ENCODE results near the gene AGPAT3.

The AGPAT3 gene

GRCh38 chr21:43958364-43959158 is 93.5 kb downstream of the AGPAT3 start:
- DNase-seq, result no peak

GRCh38 chr21:43959231-43960116 is 94.5 kb downstream of the AGPAT3 start:
- no peak for DNase-seq

DNA sequence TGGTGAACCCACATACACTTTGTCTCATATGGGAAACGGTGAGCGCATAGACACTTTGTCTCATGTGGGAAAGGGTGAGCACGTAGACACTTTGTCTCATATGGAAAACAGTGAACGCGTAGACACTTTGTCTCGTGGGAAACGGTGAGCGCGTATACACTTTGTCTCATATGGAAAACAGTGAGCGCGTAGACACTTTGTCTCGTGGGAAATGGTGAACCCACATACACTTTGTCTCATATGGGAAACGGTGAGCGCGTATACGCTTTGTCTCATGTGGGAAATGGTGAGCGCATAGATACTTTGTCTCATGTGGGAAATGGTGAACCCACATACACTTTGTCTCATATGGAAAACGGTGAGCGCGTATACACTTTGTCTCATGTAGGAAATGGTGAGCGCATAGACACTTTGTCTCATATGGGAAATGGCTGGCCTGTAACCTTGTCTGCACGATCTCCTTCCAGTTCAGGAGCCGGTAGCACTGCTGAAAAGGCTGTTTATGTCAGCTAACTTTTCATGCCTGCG is 96.4 kb downstream of the AGPAT3 start:
- DNase-seq, result no peak

DNA sequence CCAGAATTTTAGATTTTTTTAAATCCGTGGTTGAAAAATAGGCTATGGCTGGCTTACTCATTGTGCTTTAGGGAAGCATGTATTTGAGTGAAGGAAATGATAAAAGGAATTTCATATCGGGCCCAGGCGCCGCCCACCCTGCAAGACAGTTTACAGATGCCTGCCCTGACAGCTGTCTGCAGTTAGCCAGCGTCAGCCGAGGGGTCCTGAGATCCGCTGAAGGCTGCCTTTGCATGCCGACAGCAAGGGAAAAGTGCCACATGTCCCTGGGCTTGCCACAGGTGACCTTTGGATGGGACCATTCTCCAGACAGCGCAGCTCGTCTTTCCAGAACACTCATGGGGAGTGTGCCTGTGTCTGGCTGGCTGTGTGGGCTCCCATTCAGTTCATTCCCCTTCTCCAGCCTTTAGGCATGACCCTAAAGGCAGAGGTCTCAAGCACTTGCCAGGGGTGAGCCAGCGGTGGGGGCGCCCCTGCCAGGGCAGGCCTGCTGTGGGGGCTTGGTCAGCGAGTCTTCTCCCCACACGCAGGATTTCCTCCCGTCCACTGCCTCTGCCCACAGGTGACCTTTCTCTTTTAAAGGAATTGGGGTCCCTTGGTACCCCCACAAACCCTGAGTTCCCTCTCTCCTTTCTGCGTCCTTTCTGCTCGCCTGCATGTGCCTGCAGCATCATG is 101.0 kb downstream of the AGPAT3 start:
- DNase-seq, result no peak

DNA sequence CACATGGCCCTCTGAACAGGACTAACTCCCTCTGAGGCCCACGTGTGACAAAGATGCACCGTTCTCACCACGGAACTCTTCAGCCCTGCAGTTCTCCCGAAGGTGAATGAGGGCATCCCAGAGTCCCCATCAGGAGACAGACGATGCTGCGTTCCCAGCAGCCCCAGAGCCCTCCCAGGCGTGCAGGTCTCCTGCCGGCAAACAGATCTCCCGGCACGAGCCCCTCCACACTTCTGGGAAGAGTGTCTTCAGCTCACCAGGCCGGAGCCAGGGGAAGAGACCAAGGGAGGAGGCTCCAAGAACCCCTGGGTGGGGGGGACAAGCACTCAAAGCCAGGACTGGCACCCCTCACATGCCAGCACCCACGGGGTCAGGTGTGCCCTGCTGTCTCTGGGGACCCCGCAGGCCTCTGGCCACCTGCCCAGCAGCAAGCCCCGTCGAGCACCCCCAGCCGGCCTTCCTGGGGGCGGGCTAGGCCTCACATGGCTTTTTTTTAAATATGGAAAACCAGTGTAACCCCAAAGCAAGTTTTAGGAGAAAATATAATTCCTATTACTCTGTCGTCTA is 102.0 kb downstream of the AGPAT3 start:
- no peak for DNase-seq

- DNase-seq, result no peak
Measured at GRCh38 chr21:43967981-43968380, 103.0 kb downstream of the AGPAT3 start.

GRCh38 chr21:43968410-43969114 is 103.5 kb downstream of the AGPAT3 start:
- DNase-seq, result no peak

DNA sequence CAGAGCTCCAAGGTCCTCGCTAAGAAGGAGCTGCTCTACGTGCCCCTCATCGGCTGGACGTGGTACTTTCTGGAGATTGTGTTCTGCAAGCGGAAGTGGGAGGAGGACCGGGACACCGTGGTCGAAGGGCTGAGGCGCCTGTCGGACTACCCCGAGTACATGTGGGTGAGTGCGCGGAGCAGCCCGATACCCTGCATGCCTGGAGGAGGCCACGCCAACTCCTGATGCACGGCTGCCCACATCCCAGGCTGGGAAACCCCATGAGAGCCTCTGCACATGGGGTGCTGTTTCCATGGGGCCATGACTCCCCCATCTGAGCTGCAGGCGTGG is 104.1 kb downstream of the AGPAT3 start:
- DNase-seq, result no peak

DNA sequence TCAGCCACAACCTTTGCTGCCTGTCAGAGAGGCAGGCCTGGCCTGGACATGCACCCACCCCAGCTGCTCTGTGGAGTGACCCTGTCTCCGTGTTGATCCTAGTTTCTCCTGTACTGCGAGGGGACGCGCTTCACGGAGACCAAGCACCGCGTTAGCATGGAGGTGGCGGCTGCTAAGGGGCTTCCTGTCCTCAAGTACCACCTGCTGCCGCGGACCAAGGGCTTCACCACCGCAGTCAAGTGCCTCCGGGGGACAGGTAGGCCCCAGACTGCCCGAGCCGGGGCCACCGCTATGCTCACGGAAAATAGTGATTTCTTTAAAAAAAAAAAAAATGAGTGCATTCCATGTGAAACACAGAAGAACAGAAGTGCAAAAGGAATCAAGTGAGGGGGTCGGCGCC is 105.5 kb downstream of the AGPAT3 start:
- DNase-seq, result no peak

DNA sequence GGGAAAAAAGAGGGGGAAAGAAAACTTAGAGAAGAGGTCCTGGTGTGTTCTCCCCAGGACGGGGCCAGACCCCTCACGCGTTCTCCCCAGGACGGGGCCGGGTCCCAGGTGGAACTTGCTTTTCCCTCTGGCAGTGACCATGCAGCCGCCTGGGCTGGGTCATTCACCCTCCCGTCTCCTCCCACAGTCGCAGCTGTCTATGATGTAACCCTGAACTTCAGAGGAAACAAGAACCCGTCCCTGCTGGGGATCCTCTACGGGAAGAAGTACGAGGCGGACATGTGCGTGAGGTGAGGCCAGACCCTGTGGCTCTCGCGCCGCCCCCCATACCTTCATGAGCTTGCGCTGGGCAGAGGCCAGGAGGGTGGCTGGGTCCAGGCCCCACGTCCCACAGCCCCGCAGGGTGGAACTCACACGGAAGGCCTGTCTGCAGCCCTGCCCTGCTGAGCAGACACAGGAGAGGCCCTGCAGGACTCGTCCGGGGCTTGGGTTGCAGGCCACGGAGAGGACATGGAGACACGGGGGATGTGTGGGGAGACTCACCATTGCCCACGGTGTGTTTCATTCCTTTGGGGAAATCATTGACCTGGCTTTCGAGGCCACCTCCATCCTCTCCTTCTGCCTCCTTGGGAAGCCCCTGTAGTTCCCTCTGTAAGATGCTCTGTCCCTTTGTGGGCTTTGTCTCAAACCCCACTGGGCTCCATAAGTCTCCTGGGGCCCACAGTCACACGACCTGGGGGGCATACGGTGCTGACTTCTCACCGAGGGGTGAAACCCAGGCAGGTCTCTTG is 106.4 kb downstream of the AGPAT3 start:
- DNase-seq, result no peak

DNA sequence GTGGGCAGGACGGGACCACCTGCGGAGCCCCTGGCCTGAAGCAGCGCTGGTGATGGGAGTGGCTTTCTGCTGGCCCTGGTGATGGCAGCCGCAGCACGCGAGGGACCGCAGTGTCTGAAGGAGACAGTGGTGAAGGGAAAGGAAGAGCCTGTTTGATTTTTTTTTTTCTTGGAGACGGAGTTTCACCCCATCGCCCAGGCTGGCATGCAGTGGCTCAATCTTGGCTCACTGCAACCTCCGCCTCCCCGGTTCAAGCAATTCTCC is 106.9 kb downstream of the AGPAT3 start:
- DNase-seq, result no peak

DNA sequence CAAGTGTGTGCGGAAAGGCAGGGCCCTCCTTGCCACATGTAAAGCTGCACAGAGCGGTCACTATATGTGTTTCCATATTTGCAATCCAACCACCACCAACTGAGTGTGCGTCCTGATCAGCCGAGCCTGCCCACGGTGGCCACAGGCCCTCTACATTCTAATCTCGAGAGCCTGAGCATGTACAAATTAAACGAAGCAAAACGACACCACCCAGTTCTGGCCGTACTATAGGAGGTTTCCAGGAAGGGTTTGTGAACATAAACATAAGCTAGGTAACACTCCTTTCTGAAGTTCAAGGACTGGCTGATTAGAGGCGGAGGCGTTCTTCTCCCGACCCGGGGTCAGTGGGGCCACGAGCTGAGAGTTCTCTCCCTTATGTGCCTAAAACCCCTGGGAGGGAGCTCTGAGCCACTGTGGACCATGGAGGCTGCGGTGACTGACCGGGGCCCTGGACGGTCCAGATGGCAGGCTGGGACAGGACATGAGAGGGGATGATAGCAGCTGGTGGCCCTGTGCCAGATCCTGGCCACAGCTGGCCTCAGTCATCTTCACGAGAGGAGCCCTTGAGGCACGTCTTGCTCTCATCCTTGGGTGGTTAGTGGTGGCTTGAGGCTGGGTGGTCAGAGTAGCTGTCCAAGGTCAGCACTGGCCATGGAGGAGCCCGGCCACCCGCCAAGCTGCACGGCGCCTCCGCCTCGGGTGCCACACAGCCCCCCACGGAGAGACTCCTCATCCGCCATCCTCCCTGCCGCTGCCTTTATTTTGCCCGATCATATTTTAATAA is 108.0 kb downstream of the AGPAT3 start:
- DNase-seq, result no peak

- no peak for DNase-seq
Measured at GRCh38 chr21:43973634-43973955, 108.6 kb downstream of the AGPAT3 start.

DNA sequence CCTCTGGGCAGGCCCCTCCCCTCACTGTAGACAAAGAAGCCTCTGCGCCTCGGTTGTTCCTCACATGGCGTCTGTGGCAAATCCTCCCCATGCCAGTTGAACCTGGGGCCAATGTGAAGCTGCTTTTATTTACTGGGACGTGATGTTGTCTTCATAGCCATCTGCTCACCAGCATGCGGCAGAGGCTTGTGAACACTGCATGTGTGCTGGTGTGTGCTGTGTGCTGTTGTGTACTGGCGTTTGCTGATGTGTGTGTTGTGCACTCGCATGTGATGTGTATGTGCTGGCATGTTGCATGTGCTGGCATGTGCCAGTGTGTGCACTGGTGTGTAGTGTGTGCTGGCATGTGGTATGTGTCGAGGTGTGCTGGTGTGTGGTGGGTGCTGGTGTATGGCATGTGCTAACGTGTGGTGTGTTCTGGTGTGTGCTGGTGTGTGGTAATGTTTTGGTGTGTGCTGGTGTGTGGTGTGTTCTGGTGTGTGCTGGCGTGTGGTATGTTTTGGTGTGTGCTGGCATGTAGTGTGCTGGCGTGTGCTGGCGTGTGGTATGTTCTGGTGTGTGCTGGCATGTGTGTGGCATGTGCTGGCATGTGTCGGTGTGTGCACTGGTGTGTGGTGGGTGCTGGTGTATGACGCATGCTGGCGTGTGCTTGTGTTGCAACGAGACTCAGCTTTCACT is 109.9 kb downstream of the AGPAT3 start:
- no peak for DNase-seq

DNA sequence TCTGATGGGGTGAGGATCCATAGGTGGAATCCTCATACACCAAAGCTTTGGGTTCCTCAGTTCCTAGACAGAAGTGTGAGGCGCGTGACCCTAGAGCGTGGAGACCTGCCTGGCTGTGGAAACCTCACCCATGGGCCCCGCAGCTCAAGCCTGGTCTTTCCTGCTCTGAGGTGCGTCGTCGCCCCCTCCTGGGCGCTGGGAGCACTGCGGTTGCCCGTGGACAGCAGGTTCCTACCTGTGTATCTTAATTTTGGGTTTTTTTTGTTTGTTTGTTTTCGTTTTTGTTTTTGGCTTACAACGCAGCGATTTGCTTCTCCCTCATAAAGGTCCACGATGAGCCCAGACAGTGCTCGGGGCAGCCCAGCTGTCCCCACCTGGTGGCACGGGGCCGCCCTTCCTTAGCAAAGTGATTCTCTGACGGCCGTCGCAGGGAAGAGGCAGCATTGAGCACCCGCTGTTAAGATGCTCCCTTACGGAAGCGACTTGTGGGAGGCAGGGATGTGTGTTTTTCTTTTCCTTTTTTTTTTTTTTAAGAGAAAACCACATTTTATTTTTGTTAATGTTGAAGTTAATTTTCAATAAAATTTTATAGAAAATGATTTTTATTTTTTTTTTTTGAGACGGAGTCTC is 110.6 kb downstream of the AGPAT3 start:
- DNase-seq, result peak; percentile 61 to 82 (median 74)

DNA sequence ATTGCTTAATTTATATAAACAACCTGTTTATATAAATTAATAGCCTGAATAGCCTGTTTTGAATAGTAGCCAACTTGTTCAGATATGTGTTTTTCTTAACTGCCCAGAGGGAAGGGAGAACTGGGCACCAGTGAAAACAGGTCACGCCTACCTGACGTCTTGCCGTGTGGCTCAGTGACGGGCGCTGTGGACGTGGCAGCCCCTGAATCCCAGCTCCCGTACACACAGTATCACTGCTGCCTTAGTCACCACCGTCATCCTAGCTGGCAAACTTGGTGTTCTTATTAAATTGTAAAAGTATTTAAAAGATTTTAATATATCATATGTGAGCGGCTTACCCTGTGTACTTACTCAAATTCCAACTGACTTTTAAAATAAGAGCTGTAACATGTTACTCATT is 111.6 kb downstream of the AGPAT3 start:
- no peak for DNase-seq

DNA sequence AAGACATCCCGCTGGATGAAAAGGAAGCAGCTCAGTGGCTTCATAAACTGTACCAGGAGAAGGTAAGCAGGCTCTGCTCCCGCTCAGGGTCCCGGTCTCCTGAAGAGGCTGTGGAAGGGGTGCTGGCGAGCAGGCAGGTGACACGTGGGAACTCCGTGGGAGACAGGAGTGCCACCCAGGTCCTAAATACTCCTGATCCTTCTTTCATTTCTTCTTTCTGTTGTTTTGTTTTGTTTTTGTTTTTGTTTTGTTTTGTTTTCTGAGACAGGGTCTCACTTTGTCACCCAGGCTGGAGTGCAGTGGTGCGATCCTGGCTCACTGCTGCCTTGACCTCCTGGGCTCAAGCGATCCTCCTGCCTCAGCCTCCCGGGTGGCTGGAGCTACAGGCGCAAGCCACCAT is 113.0 kb downstream of the AGPAT3 start:
- no peak for DNase-seq

- no peak for DNase-seq
Measured at GRCh38 chr21:43979654-43980053, 114.6 kb downstream of the AGPAT3 start.

- no peak for DNase-seq
Measured at GRCh38 chr21:43981151-43981870, 116.3 kb downstream of the AGPAT3 start.

DNA sequence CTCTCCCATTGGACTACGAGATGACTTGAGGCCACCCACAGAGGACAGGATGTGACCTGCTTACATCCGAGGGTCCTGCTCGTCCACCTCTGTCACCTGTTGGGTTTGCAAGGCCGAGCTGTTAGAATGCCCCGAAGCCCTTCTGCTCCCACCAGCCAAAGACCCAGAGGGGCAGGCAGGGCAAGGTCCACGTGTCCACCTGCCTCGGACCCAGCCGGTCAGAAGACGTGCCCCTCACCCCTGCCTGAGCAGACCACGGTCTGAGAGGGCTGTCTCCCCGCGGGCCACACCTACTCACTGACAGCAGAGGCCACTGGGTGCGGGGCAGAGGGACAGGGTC is 116.8 kb downstream of the AGPAT3 start:
- no peak for DNase-seq
